Epithelial cell of proximal tubule (primary cell): ENCODE results near the gene VWA7. TPM values are rescaled to one million over a fixed set of nuclear protein-coding genes. Genes with fewer than 3 reads are reported as not detected.
A peak's percentile ranks its signal among the peaks of the same experiment; 100 is the strongest.

Experiments
- DNase-seq: peaks from one replicate; pipeline ENCODE4 v3.0.0-alpha.2; 2011; ENCODE audit warnings: low read depth
- H3K4me3 ChIP-seq: 2 replicates; pipeline ENCODE4 v1.5.1; 2011; ENCODE audit warnings: low read depth, mild to moderate bottlenecking, low read length
- CTCF ChIP-seq: conservative IDR thresholded peaks from 2 replicates; pipeline ENCODE4 v1.5.1; 2012; ENCODE audit warnings: low read depth, mild to moderate bottlenecking, low read length
- total RNA-seq: library from RNA; depleted of rRNA; stranded (reverse); fragments of >200 nt; gene quantifications from 2 replicates; pipeline ENCODE4 v1.2.3, GENCODE V29; 2015

The VWA7 gene
- total RNA-seq, 1 donor from 2014 or later = 2.2 TPM

GRCh38 chr6:31719001-31719400, 58.1 kb downstream of the VWA7 start:
- DNase-seq = no peak
- no peak overlapping the region for H3K4me3 ChIP-seq
- TF ChIP-seq CTCF = no peak

- no peak for TF ChIP-seq CTCF
- DNase-seq = no peak
- no peak overlapping the region for H3K4me3 ChIP-seq
These were observed 58.9 kb downstream of the VWA7 start for GRCh38 chr6:31718265-31718664.

GRCh38 chr6:31717499-31718222, 59.5 kb downstream of the VWA7 start:
- H3K4me3 ChIP-seq = no peak overlapping the region
- DNase-seq = no peak
- TF ChIP-seq CTCF = peak; percentile 20

Other genes with a start within 250 kb of the VWA7 start
- gene MCCD1, start 248.4 kb downstream of the VWA7 start, total RNA-seq = not detected in 2 replicates
- 304 and 669 TPM in 2 replicates for gene DDX39B, start 235.3 kb downstream of the VWA7 start, total RNA-seq
- gene ATP6V1G2, start 230.7 kb downstream of the VWA7 start, total RNA-seq = 0.14 and 0.52 TPM in 2 replicates
- 11.8 and 17.8 TPM in 2 replicates for gene NFKBIL1, start 229.7 kb downstream of the VWA7 start, total RNA-seq
- not detected in 2 replicates for gene LTA, start 205.0 kb downstream of the VWA7 start, total RNA-seq
- gene TNF, start 201.8 kb downstream of the VWA7 start, total RNA-seq = 13.9 and 14.2 TPM in 2 replicates
- gene LTB, start 194.9 kb downstream of the VWA7 start, total RNA-seq = 12.0 and 50.8 TPM in 2 replicates
- gene LST1, start 191.1 kb downstream of the VWA7 start, total RNA-seq = not detected in 2 replicates
- not detected in 2 replicates for gene NCR3, start 184.3 kb downstream of the VWA7 start, total RNA-seq
- not detected in 2 replicates for gene AIF1, start 162.1 kb downstream of the VWA7 start, total RNA-seq
- 81.2 and 93.0 TPM in 2 replicates for gene PRRC2A, start 156.6 kb downstream of the VWA7 start, total RNA-seq
- 307 and 331 TPM in 2 replicates for gene BAG6, start 124.7 kb downstream of the VWA7 start, total RNA-seq
- gene APOM, start 121.4 kb downstream of the VWA7 start, total RNA-seq = 0.72 and 0.81 TPM in 2 replicates
- gene C6orf47, start 116.5 kb downstream of the VWA7 start, total RNA-seq = 17.2 and 19.3 TPM in 2 replicates
- gene GPANK1, start 112.3 kb downstream of the VWA7 start, total RNA-seq = 16.0 and 32.9 TPM in 2 replicates
- gene CSNK2B, start 111.2 kb downstream of the VWA7 start, total RNA-seq = 313 and 435 TPM in 2 replicates
- 1.1 and 4.0 TPM in 2 replicates for gene LY6G5B, start 107.4 kb downstream of the VWA7 start, total RNA-seq
- gene LY6G5C, start 96.3 kb downstream of the VWA7 start, total RNA-seq = 0.94 and 1.1 TPM in 2 replicates
- gene ABHD16A, start 74.0 kb downstream of the VWA7 start, total RNA-seq = 25.4 and 35.6 TPM in 2 replicates
- gene LY6G6F, start 70.5 kb downstream of the VWA7 start, total RNA-seq = not detected in 2 replicates
- not detected in 2 replicates for gene LY6G6D, start 62.0 kb downstream of the VWA7 start, total RNA-seq
- gene LY6G6C, start 55.6 kb downstream of the VWA7 start, total RNA-seq = not detected in 2 replicates
- gene MPIG6B, start 54.0 kb downstream of the VWA7 start, total RNA-seq = not detected in 2 replicates
- 61.1 and 87.2 TPM in 2 replicates for gene DDAH2, start 48.0 kb downstream of the VWA7 start, total RNA-seq
- gene CLIC1, start 40.8 kb downstream of the VWA7 start, total RNA-seq = 938 and 1,262 TPM in 2 replicates
- gene MSH5, start 37.3 kb downstream of the VWA7 start, total RNA-seq = 18.4 and 30.4 TPM in 2 replicates
- gene SAPCD1, start 14.7 kb downstream of the VWA7 start, total RNA-seq = 0.94 and 4.4 TPM in 2 replicates
- 113 and 166 TPM in 2 replicates for gene VARS1, start 18.4 kb upstream of the VWA7 start, total RNA-seq
- 112 and 157 TPM in 2 replicates for gene LSM2, start 29.6 kb upstream of the VWA7 start, total RNA-seq
- gene HSPA1L, start 38.0 kb upstream of the VWA7 start, total RNA-seq = 0.29 and 0.35 TPM in 2 replicates
- gene HSPA1A, start 38.2 kb upstream of the VWA7 start, total RNA-seq = 116 and 139 TPM in 2 replicates
- gene HSPA1B, start 50.4 kb upstream of the VWA7 start, total RNA-seq = 58.4 and 136 TPM in 2 replicates
- gene NEU1, start 85.5 kb upstream of the VWA7 start, total RNA-seq = 65.2 and 68.6 TPM in 2 replicates
- 12.4 and 24.0 TPM in 2 replicates for gene SLC44A4, start 101.7 kb upstream of the VWA7 start, total RNA-seq
- gene EHMT2, start 120.4 kb upstream of the VWA7 start, total RNA-seq = 44.0 and 54.6 TPM in 2 replicates
- 1.5 TPM in 2 replicates for gene ZBTB12, start 124.8 kb upstream of the VWA7 start, total RNA-seq
- gene C2, start 150.4 kb upstream of the VWA7 start, total RNA-seq = not detected in 2 replicates
- 0.81 and 2.2 TPM in 2 replicates for gene CFB, start 168.8 kb upstream of the VWA7 start, total RNA-seq
- 113 and 132 TPM in 2 replicates for gene NELFE, start 181.6 kb upstream of the VWA7 start, total RNA-seq
- 42.0 and 51.9 TPM in 2 replicates for gene SKIC2, start 181.8 kb upstream of the VWA7 start, total RNA-seq
- 20.0 and 20.9 TPM in 2 replicates for gene DXO, start 194.8 kb upstream of the VWA7 start, total RNA-seq
- 1.0 and 1.6 TPM in 2 replicates for gene C4A, start 204.7 kb upstream of the VWA7 start, total RNA-seq
- gene C4B, start 237.5 kb upstream of the VWA7 start, total RNA-seq = 1.1 and 1.2 TPM in 2 replicates